HEK293 (cell line): ENCODE measurements around the gene SPATA33.

Source experiments
- GLIS1 ChIP-seq: fragments of 450-650 bp; formaldehyde crosslinking; IDR thresholded peaks from 2 replicates; pipeline ENCODE4 v1.5.1; 2016; ENCODE audit warnings: missing biosample characterization, missing genetic modification characterization
- GLIS2 ChIP-seq: fragments of 450-650 bp; formaldehyde crosslinking; IDR thresholded peaks from 2 replicates; pipeline ENCODE4 v1.5.1; 2016; ENCODE audit warnings: missing biosample characterization, missing genetic modification characterization
- KLF1 ChIP-seq: fragments of 450-650 bp; formaldehyde crosslinking; IDR thresholded peaks from 2 replicates; pipeline ENCODE4 v1.5.1; 2016; ENCODE audit warnings: missing biosample characterization, missing genetic modification characterization
- KLF10 ChIP-seq: fragments of 450-650 bp; IDR thresholded peaks from 2 replicates; pipeline ENCODE4 v1.5.1; 2018; ENCODE audit warnings: missing biosample characterization, mild to moderate bottlenecking, missing genetic modification characterization
- KLF16 ChIP-seq: fragments of 450-650 bp; formaldehyde crosslinking; IDR thresholded peaks from 2 replicates; pipeline ENCODE4 v1.5.1; 2017; ENCODE audit warnings: missing biosample characterization, missing genetic modification characterization
- KLF8 ChIP-seq: fragments of 450-650 bp; formaldehyde crosslinking; IDR thresholded peaks from 2 replicates; pipeline ENCODE4 v1.5.1; 2016; ENCODE audit warnings: missing biosample characterization, missing genetic modification characterization
- KLF9 ChIP-seq: fragments of 450-650 bp; formaldehyde crosslinking; IDR thresholded peaks from 2 replicates; pipeline ENCODE4 v1.5.1; 2016; ENCODE audit warnings: missing biosample characterization, missing genetic modification characterization, low read depth
- PATZ1 ChIP-seq: fragments of 450-650 bp; formaldehyde crosslinking; IDR thresholded peaks from 2 replicates; pipeline ENCODE4 v1.5.1; 2016; ENCODE audit warnings: missing biosample characterization, missing genetic modification characterization
- PRDM4 ChIP-seq: fragments of 450-650 bp; formaldehyde crosslinking; IDR thresholded peaks from 2 replicates; pipeline ENCODE4 v1.5.1; 2017; ENCODE audit warnings: missing biosample characterization, missing genetic modification characterization
- SP2 ChIP-seq: fragments of 450-650 bp; formaldehyde crosslinking; IDR thresholded peaks from 2 replicates; pipeline ENCODE4 v1.5.1; 2016; ENCODE audit warnings: missing biosample characterization, missing genetic modification characterization
- TCF7L2 ChIP-seq: IDR thresholded peaks from 2 replicates; pipeline ENCODE4 v1.6.1; 2011; ENCODE audit warnings: low read depth, mild to moderate bottlenecking, inconsistent platforms, low read length, moderate library complexity, borderline replicate concordance
- YY1 ChIP-seq: fragments of 450-650 bp; formaldehyde crosslinking; IDR thresholded peaks from 2 replicates; pipeline ENCODE4 v1.5.1; 2018; ENCODE audit warnings: missing biosample characterization, missing genetic modification characterization
- ZBTB26 ChIP-seq: fragments of 450-650 bp; formaldehyde crosslinking; optimal IDR thresholded peaks from 2 replicates; pipeline ENCODE3; 2016; ENCODE audit warnings: missing biosample characterization, mild to moderate bottlenecking, missing genetic modification characterization
- ZBTB8A ChIP-seq: fragments of 450-650 bp; formaldehyde crosslinking; IDR thresholded peaks from 2 replicates; pipeline ENCODE4 v1.5.1; 2016; ENCODE audit warnings: missing biosample characterization, missing genetic modification characterization
- ZEB2 ChIP-seq: fragments of 450-650 bp; formaldehyde crosslinking; IDR thresholded peaks from 2 replicates; pipeline ENCODE4 v1.5.1; 2016; ENCODE audit warnings: missing biosample characterization, missing genetic modification characterization
- ZFP69B ChIP-seq: fragments of 450-650 bp; formaldehyde crosslinking; IDR thresholded peaks from 2 replicates; pipeline ENCODE4 v1.5.1; 2016; ENCODE audit warnings: missing biosample characterization, missing genetic modification characterization
- ZNF112 ChIP-seq: fragments of 450-650 bp; formaldehyde crosslinking; IDR thresholded peaks from 2 replicates; pipeline ENCODE4 v1.5.0; 2017; ENCODE audit warnings: missing biosample characterization, missing genetic modification characterization
- ZNF114 ChIP-seq: fragments of 450-650 bp; formaldehyde crosslinking; IDR thresholded peaks from 2 replicates; pipeline ENCODE4 v1.5.0; 2017; ENCODE audit warnings: missing biosample characterization, missing genetic modification characterization
- ZNF121 ChIP-seq: fragments of 450-650 bp; formaldehyde crosslinking; IDR thresholded peaks from 2 replicates; pipeline ENCODE4 v1.5.1; 2016; ENCODE audit warnings: missing biosample characterization, missing genetic modification characterization
- ZNF140 ChIP-seq: fragments of 450-650 bp; formaldehyde crosslinking; IDR thresholded peaks from 2 replicates; pipeline ENCODE4 v1.5.1; 2016; ENCODE audit warnings: missing biosample characterization, missing genetic modification characterization
- ZNF157 ChIP-seq: fragments of 450-650 bp; formaldehyde crosslinking; IDR thresholded peaks from 2 replicates; pipeline ENCODE4 v1.5.1; 2016; ENCODE audit warnings: missing biosample characterization, missing genetic modification characterization
- ZNF175 ChIP-seq: fragments of 450-650 bp; formaldehyde crosslinking; IDR thresholded peaks from 2 replicates; pipeline ENCODE4 v1.5.1; 2016; ENCODE audit warnings: missing biosample characterization, missing genetic modification characterization
- ZNF19 ChIP-seq: fragments of 450-650 bp; formaldehyde crosslinking; IDR thresholded peaks from 2 replicates; pipeline ENCODE4; 2016; ENCODE audit warnings: missing biosample characterization, missing genetic modification characterization, low read depth
- ZNF214 ChIP-seq: fragments of 450-650 bp; formaldehyde crosslinking; IDR thresholded peaks from 2 replicates; pipeline ENCODE4 v1.5.1; 2017; ENCODE audit warnings: missing biosample characterization, mild to moderate bottlenecking, missing genetic modification characterization, borderline replicate concordance
- ZNF23 ChIP-seq: fragments of 450-650 bp; formaldehyde crosslinking; IDR thresholded peaks from 2 replicates; pipeline ENCODE4 v1.5.1; 2016; ENCODE audit warnings: missing biosample characterization, missing genetic modification characterization, borderline replicate concordance
- ZNF341 ChIP-seq: fragments of 450-650 bp; formaldehyde crosslinking; IDR thresholded peaks from 2 replicates; pipeline ENCODE4; 2016; ENCODE audit warnings: low read depth, missing biosample characterization, missing genetic modification characterization
- ZNF354C ChIP-seq: fragments of 450-650 bp; formaldehyde crosslinking; IDR thresholded peaks from 2 replicates; pipeline ENCODE4 v1.5.1; 2016; ENCODE audit warnings: missing biosample characterization, missing genetic modification characterization, low read depth, borderline replicate concordance
- ZNF366 ChIP-seq: fragments of 450-650 bp; formaldehyde crosslinking; conservative IDR thresholded peaks from 2 replicates; pipeline ENCODE4 v1.5.1; 2016; ENCODE audit warnings: missing biosample characterization, missing genetic modification characterization
- ZNF433 ChIP-seq: fragments of 450-650 bp; formaldehyde crosslinking; IDR thresholded peaks from 2 replicates; pipeline ENCODE4 v1.5.1; 2016; ENCODE audit warnings: missing biosample characterization, missing genetic modification characterization, low read depth
- ZNF473 ChIP-seq: fragments of 450-650 bp; formaldehyde crosslinking; IDR thresholded peaks from 2 replicates; pipeline ENCODE4 v1.5.1; 2017; ENCODE audit warnings: missing biosample characterization, missing genetic modification characterization
- ZNF48 ChIP-seq: fragments of 450-650 bp; formaldehyde crosslinking; IDR thresholded peaks from 2 replicates; pipeline ENCODE4 v1.5.1; 2016; ENCODE audit warnings: missing biosample characterization, missing genetic modification characterization
- ZNF510 ChIP-seq: fragments of 450-650 bp; formaldehyde crosslinking; IDR thresholded peaks from 2 replicates; pipeline ENCODE4 v1.5.1; 2018; ENCODE audit warnings: mild to moderate bottlenecking, missing genetic modification characterization, missing biosample characterization; ENCODE audit not compliant: insufficient replicate concordance
- ZNF580 ChIP-seq: fragments of 450-650 bp; formaldehyde crosslinking; IDR thresholded peaks from 2 replicates; pipeline ENCODE4 v1.5.1; 2016; ENCODE audit warnings: missing biosample characterization, missing genetic modification characterization
- ZNF610 ChIP-seq: fragments of 450-650 bp; formaldehyde crosslinking; IDR thresholded peaks from 2 replicates; pipeline ENCODE4 v1.5.1; 2016; ENCODE audit warnings: missing biosample characterization, missing genetic modification characterization, borderline replicate concordance
- ZNF670 ChIP-seq: fragments of 450-650 bp; formaldehyde crosslinking; IDR thresholded peaks from 2 replicates; pipeline ENCODE4 v1.5.1; 2016; ENCODE audit warnings: missing biosample characterization, missing genetic modification characterization, low read depth
- ZXDB ChIP-seq: fragments of 450-650 bp; formaldehyde crosslinking; IDR thresholded peaks from 2 replicates; pipeline ENCODE4 v1.5.1; 2016; ENCODE audit warnings: missing biosample characterization, missing genetic modification characterization

SPATA33 gene

GRCh38 chr16:89701425-89702406, 44.1 kb downstream of the SPATA33 start, which contains the start of gene SPATA2L (continued):
- TF ChIP-seq ZNF580 (tag by site-specific recombination) = no peak
- TF ChIP-seq GLIS2 (tag by site-specific recombination) = peak; percentile 65
- peak; percentile 72; the same call in 1 of the 2 replicates for TF ChIP-seq ZEB2 (tag by site-specific recombination)
- TF ChIP-seq ZNF214 = no peak
- peak; percentile 83 for TF ChIP-seq KLF16 (tag by site-specific recombination)
- TF ChIP-seq ZNF48 (tag by site-specific recombination) = no peak
- TF ChIP-seq ZNF112 (tag by site-specific recombination) = no peak
- TF ChIP-seq ZFP69B (tag by site-specific recombination) = no peak
- no peak for TF ChIP-seq ZNF610
- TF ChIP-seq ZNF19 (tag by site-specific recombination) = no peak
- no peak for TF ChIP-seq YY1 (tag by site-specific recombination)
- peak; percentile 96 for TF ChIP-seq ZXDB (tag by site-specific recombination)
- no peak for TF ChIP-seq ZNF157 (tag by site-specific recombination)
- peak; percentile 64; the same call in 1 of the 2 replicates for TF ChIP-seq KLF8 (tag by site-specific recombination)
- no peak for TF ChIP-seq GLIS1
- peak; percentile 20; the same call in 1 of the 2 replicates for TF ChIP-seq KLF1
- peak; percentile 95 for TF ChIP-seq SP2 (tag by site-specific recombination)
- TF ChIP-seq ZNF510 (tag by site-specific recombination) = no peak
- TF ChIP-seq TCF7L2 = no peak
- peak; percentile 96 for TF ChIP-seq KLF10 (tag by site-specific recombination)
- TF ChIP-seq ZNF354C (tag by site-specific recombination) = no peak
- TF ChIP-seq ZNF433 (tag by site-specific recombination) = no peak
- peak; percentile 73 for TF ChIP-seq PATZ1 (tag by site-specific recombination)
- no peak for TF ChIP-seq PRDM4 (tag by site-specific recombination)
- TF ChIP-seq ZNF341 (tag by site-specific recombination) = peak; percentile 56
- TF ChIP-seq KLF9 (tag by site-specific recombination) = peak; percentile 63; the same call in 1 of the 2 replicates
- TF ChIP-seq ZBTB26 (tag by site-specific recombination) = peak; percentile 74
- peak; percentile 73 for TF ChIP-seq ZBTB8A (tag by site-specific recombination)
- no peak for TF ChIP-seq ZNF114 (tag by site-specific recombination)
- no peak for TF ChIP-seq ZNF140
- no peak for TF ChIP-seq ZNF175 (tag by site-specific recombination)
- TF ChIP-seq ZNF670 (tag by site-specific recombination) = no peak
- TF ChIP-seq ZNF121 (tag by site-specific recombination) = no peak
- TF ChIP-seq ZNF366 (tag by site-specific recombination) = no peak
- no peak for TF ChIP-seq ZNF23 (tag by site-specific recombination)
- TF ChIP-seq ZNF473 (tag by site-specific recombination) = no peak
